IMR-90 (cell line): ENCODE data around the gene RAX2.
A peak's percentile ranks its signal among the peaks of the same experiment; 100 is the strongest.

Source experiments
- BHLHE40 ChIP-seq: fragments of 150-350 bp; IDR thresholded peaks from 2 replicates; pipeline ENCODE4 v1.6.1; 2016; ENCODE audit warnings: mild to moderate bottlenecking, low read depth, low read length
- CEBPB ChIP-seq: IDR thresholded peaks from 2 replicates; pipeline ENCODE4 v1.6.1; 2012; ENCODE audit warnings: low read depth, low read length, improper control_type of control experiment
- CTCF ChIP-seq: conservative IDR thresholded peaks from 2 replicates; pipeline ENCODE4 v1.5.1; 2012; ENCODE audit warnings: mild to moderate bottlenecking, low read depth, low read length, improper control_type of control experiment
- FOS ChIP-seq: fragments of 150-350 bp; IDR thresholded peaks from 2 replicates; pipeline ENCODE4 v1.6.1; 2016; ENCODE audit warnings: low read depth, low read length
- MAFK ChIP-seq: IDR thresholded peaks from 2 replicates; pipeline ENCODE4 v1.6.1; 2012; ENCODE audit warnings: low read depth, low read length, improper control_type of control experiment
- MXI1 ChIP-seq: IDR thresholded peaks from 2 replicates; pipeline ENCODE4 v1.6.1; 2012; ENCODE audit warnings: low read depth, mild to moderate bottlenecking, low read length, moderate library complexity, borderline replicate concordance
- POLR2A ChIP-seq: IDR thresholded peaks from 2 replicates; pipeline ENCODE4 v1.6.1; 2012; ENCODE audit warnings: mild to moderate bottlenecking, low read depth, low read length
- RAD21 ChIP-seq: IDR thresholded peaks from 2 replicates; pipeline ENCODE4 v1.6.1; 2012; ENCODE audit warnings: low read length, improper control_type of control experiment
- RCOR1 ChIP-seq: IDR thresholded peaks from 2 replicates; pipeline ENCODE4 v1.6.1; 2012; ENCODE audit warnings: mild to moderate bottlenecking, low read length, improper control_type of control experiment; ENCODE audit not compliant: insufficient replicate concordance
- RFX5 ChIP-seq: IDR thresholded peaks from 2 replicates; pipeline ENCODE4 v1.8.0; 2012; ENCODE audit warnings: low read depth, mild to moderate bottlenecking, low read length, moderate library complexity
- USF2 ChIP-seq: fragments of 150-350 bp; IDR thresholded peaks from 2 replicates; pipeline ENCODE4 v1.6.1; 2017; ENCODE audit warnings: mild to moderate bottlenecking, antibody characterized with exemption, low read length, low read depth

- peak; percentile 25; the same call in 1 of the 2 replicates for TF ChIP-seq CTCF
- no peak for TF ChIP-seq FOS
- TF ChIP-seq RCOR1: no peak
- TF ChIP-seq MXI1: no peak
- no peak for TF ChIP-seq RAD21
- no peak for TF ChIP-seq USF2
- no peak for TF ChIP-seq RFX5
- TF ChIP-seq BHLHE40: no peak
- TF ChIP-seq CEBPB: no peak
- TF ChIP-seq POLR2A: no peak
- TF ChIP-seq MAFK: no peak
These were observed 29.5 kb upstream of the RAX2 start for GRCh38 chr19:3801412-3802096.
